HG03558 (cell line): ENCODE data around the gene DST.

Source experiments
- ATAC-seq: cut with Tn5 transposase; IDR thresholded peaks from one replicate; pipeline ENCODE4 v1.9.1; 2021; ENCODE audit warnings: moderate number of reproducible peaks; ENCODE audit not compliant: unreplicated experiment; ENCODE audit errors: extremely low read depth

Gene DST

GRCh38 chr6:56495654-56496053, 147.0 kb downstream of the DST start:
- ATAC-seq = no peak

- no peak for ATAC-seq
Measured at GRCh38 chr6:56491606-56492328, 150.9 kb downstream of the DST start.

- no peak for ATAC-seq
Measured at GRCh38 chr6:56490993-56491392, 151.7 kb downstream of the DST start.

- no peak for ATAC-seq
Measured at GRCh38 chr6:56489559-56489958, 153.1 kb downstream of the DST start.

GRCh38 chr6:56488281-56488680, 154.4 kb downstream of the DST start:
- no peak for ATAC-seq

GRCh38 chr6:56486681-56487080, 156.0 kb downstream of the DST start:
- ATAC-seq = no peak

GRCh38 chr6:56484669-56485068, 158.0 kb downstream of the DST start:
- ATAC-seq = no peak

GRCh38 chr6:56483929-56484328, 158.8 kb downstream of the DST start:
- no peak for ATAC-seq

- ATAC-seq = no peak
Measured at GRCh38 chr6:56482525-56482924, 160.2 kb downstream of the DST start.

GRCh38 chr6:56481957-56482356, 160.7 kb downstream of the DST start:
- no peak for ATAC-seq

GRCh38 chr6:56480654-56481337, 161.9 kb downstream of the DST start:
- ATAC-seq = no peak

GRCh38 chr6:56480246-56480645, 162.4 kb downstream of the DST start:
- no peak for ATAC-seq

GRCh38 chr6:56479381-56479780, 163.3 kb downstream of the DST start:
- no peak for ATAC-seq

GRCh38 chr6:56478202-56478601, 164.5 kb downstream of the DST start:
- no peak for ATAC-seq

- no peak for ATAC-seq
Measured at GRCh38 chr6:56477241-56477640, 165.4 kb downstream of the DST start.

GRCh38 chr6:56475736-56476457, 166.8 kb downstream of the DST start:
- ATAC-seq = no peak

- no peak for ATAC-seq
Measured at GRCh38 chr6:56474532-56474931, 168.2 kb downstream of the DST start.

- ATAC-seq = no peak
Measured at GRCh38 chr6:56463443-56463842, 179.2 kb downstream of the DST start.

GRCh38 chr6:56459030-56459805, 183.5 kb downstream of the DST start:
- no peak for ATAC-seq

- ATAC-seq = no peak
Measured at GRCh38 chr6:56458324-56458884, 184.3 kb downstream of the DST start.
